Measurements from ENCODE around the gene RPA1.

GRCh38 chr17:1912146-1912545 is 82.3 kb downstream of the RPA1 start:
- no peak for TF ChIP-seq POLR2AphosphoS5 (IDR thresholded peaks at IDR 0.05; ENCODE audit: low read depth, low read length)
- no peak for TF ChIP-seq POLR2A (IDR thresholded peaks at IDR 0.05; ENCODE audit: low read depth, low read length)
